Measurements from ENCODE around the gene GATB. TPM values are rescaled to one million over a fixed set of nuclear protein-coding genes. Genes with fewer than 3 reads are reported as not detected.

Gene GATB
- total and polyA plus RNA-seq, 10 donors = 12.6 to 22.7 (median 17.8) TPM

DNA sequence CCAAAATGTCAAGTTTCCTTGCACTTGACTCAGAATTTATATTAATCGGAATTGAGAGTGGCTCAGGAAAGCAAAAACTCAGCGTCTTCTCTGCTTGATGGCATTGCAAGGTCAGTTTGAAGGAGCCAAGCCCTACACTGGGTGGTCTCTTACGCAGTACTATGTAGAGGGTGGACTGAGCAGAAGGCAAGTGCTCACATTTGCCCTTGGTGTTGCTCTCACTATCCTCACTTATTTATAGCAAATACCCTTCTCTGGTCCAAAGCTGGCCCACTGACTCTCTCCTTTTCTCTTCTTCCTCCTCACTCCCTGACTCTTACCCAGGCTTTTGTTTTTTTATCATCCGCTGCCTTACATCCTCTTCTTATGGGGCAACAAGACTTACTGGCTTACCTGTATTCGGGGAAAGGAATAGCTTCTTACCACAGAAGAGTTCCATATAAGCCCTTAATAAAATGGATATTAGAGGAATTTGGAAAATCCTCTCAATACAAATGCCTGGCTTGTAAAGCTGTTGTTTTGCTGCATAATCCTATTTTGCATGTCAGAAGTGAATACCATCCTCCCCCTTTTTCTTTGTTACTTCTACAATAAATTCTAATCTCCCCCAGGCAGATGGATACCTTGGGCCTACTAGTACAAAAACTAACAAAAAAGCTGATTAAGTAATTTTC is 24.8 kb upstream of the GATB start:
- TF ChIP-seq CTCF (IDR thresholded peaks at IDR 0.05 in 8 of 11, conservative IDR thresholded peaks at IDR 0.05 in 3 of 11) (no peak), POLR2A (IDR thresholded peaks at IDR 0.05) (no peak), POLR2AphosphoS5 (IDR thresholded peaks at IDR 0.05) (no peak)
- intact Hi-C loops (cut with DNase I; ENCODE audit: low total_unique reads) = no loop called here
- no peak for DNase-seq
- Histone ChIP-seq H3K27me3 (replicated peaks in 1 of 7) (peaks cover 0 to 10% (median 0%) of the 10 kb centered on the region in 7 donors), H3K4me3 (no peak overlapping the region), H3K27ac (no peak overlapping the region), H3K9me3 (no peaks in the 10 kb centered on the region), H3K4me1 (no peaks in the 10 kb centered on the region), H3K36me3 (no peaks in the 10 kb centered on the region)
- 83 to 85% (median 84%) methylated on average over 5 of the region's 5 CpGs for WGBS, 5 donors

- Histone ChIP-seq H3K36me3 (no peaks in the 10 kb centered on the region), H3K27me3 (replicated peaks in 1 of 7) (peaks cover 0 to 11% (median 0%) of the 10 kb centered on the region in 7 donors), H3K4me3 (no peak overlapping the region), H3K4me1 (no peaks in the 10 kb centered on the region), H3K9me3 (no peaks in the 10 kb centered on the region), H3K27ac (no peak overlapping the region)
- no peak for DNase-seq
- 73 to 81% (median 76%) methylated on average over 5 of the region's 5 CpGs for WGBS, 5 donors
- intact Hi-C loops (cut with DNase I; ENCODE audit: low total_unique reads) = no loop called here
- TF ChIP-seq CTCF (IDR thresholded peaks at IDR 0.05 in 8 of 11, conservative IDR thresholded peaks at IDR 0.05 in 3 of 11) = no peak
- no peak for TF ChIP-seq POLR2A (IDR thresholded peaks at IDR 0.05)
- TF ChIP-seq POLR2AphosphoS5 (IDR thresholded peaks at IDR 0.05) = no peak
Measured at GRCh38 chr4:151784706-151785105, 23.9 kb upstream of the GATB start.

DNA sequence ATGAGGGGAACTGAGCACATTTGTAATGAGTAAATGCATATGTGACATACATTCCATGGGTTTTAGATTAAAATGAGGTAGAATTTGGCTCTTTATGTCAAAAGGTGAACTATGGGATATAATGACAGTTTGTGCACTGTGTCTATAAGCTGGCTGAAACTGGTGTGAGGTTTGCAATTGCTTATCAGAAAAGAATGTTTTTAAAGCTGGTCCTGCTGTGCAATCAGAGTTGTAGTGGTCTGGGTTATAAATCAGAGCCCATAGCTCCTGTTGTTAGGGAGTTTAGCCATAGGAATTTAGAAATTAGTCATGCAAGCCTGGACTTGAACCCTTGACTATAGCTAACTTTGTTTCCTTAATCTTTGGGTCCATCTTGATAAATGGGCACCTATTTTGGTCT is 23.1 kb upstream of the GATB start:
- Histone ChIP-seq H3K4me1 (no peaks in the 10 kb centered on the region), H3K9me3 (no peaks in the 10 kb centered on the region), H3K27ac (no peak overlapping the region), H3K4me3 (no peak overlapping the region), H3K27me3 (replicated peaks in 1 of 7) (peaks cover 0 to 11% (median 0%) of the 10 kb centered on the region in 7 donors), H3K36me3 (no peaks in the 10 kb centered on the region)
- TF ChIP-seq CTCF (IDR thresholded peaks at IDR 0.05 in 8 of 11, conservative IDR thresholded peaks at IDR 0.05 in 3 of 11) = no peak
- TF ChIP-seq POLR2AphosphoS5 (IDR thresholded peaks at IDR 0.05) = no peak
- TF ChIP-seq POLR2A (IDR thresholded peaks at IDR 0.05) = no peak
- intact Hi-C loops (cut with DNase I; ENCODE audit: low total_unique reads) = no loop called here
- DNase-seq = no peak

GRCh38 chr4:151782296-151782695 is 21.5 kb upstream of the GATB start:
- WGBS, 5 donors = 72 to 79% (median 77%) methylated on average over 1 of the region's 1 CpG
- intact Hi-C loops (cut with DNase I; ENCODE audit: low total_unique reads) = no loop called here
- Histone ChIP-seq H3K9me3 (no peaks in the 10 kb centered on the region), H3K27me3 (replicated peaks in 1 of 7) (peaks cover 0 to 11% (median 0%) of the 10 kb centered on the region in 7 donors), H3K4me1 (no peaks in the 10 kb centered on the region), H3K36me3 (no peaks in the 10 kb centered on the region), H3K4me3 (no peak overlapping the region), H3K27ac (no peak overlapping the region)
- no peak for DNase-seq
- TF ChIP-seq CTCF (IDR thresholded peaks at IDR 0.05 in 8 of 11, conservative IDR thresholded peaks at IDR 0.05 in 3 of 11) (no peak), POLR2AphosphoS5 (IDR thresholded peaks at IDR 0.05) (no peak), POLR2A (IDR thresholded peaks at IDR 0.05) (no peak)
